ENCODE results near the gene ATF3. TPM values are rescaled to one million over a fixed set of nuclear protein-coding genes. Genes with fewer than 3 reads are reported as not detected.

Gene ATF3
- total RNA-seq, result 0.72 and 2.0 TPM in 2 replicates

GRCh38 chr1:212608392-212608958 is at the start of gene ATF3:
TSS of gene ATF3 (plus strand) at chr1:212608761. CDS start at chr1:212615022, 6,261 bp downstream.

Other genes with a start within 250 kb of the ATF3 start
- gene PACC1, start 193.9 kb upstream of the ATF3 start, total RNA-seq, result 13.0 and 15.1 TPM in 2 replicates
- 12.8 and 23.1 TPM in 2 replicates for gene NENF, start 175.8 kb upstream of the ATF3 start, total RNA-seq
- 0.47 and 0.81 TPM in 2 replicates for gene BATF3, start 91.1 kb downstream of the ATF3 start, total RNA-seq
- 20.0 and 27.3 TPM in 2 replicates for gene NSL1, start 183.0 kb downstream of the ATF3 start, total RNA-seq
- gene TATDN3, start 183.1 kb downstream of the ATF3 start, total RNA-seq, result 9.1 and 9.3 TPM in 2 replicates
- not detected in 2 replicates for gene SPATA45, start 238.9 kb downstream of the ATF3 start, total RNA-seq
- gene FLVCR1, start 249.5 kb downstream of the ATF3 start, total RNA-seq, result 7.3 and 9.5 TPM in 2 replicates